ENCODE data around the gene KLF15.

DNA sequence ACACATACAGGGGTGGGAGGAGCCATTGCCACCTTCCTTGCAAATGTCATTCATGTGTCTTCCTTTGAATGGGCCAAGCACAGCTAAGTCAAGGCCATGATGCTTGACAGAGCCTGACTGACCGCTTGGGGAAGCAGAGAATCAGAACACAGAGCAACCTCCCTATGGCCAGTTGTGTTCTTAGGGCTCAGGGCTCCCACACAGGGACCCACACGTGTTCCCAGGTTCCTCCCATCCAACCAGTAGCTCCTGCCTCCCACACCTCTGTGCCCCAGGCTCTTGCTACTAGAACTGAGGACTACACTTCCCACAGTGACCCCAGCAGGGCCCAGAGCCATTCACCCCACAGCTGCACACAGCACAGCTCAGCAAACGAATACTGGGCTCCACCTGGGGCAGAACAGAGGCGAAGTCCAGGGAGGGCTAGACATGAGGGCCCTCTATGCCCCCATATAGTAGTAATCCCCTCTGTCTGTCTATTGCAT, 42.9 kb downstream of the KLF15 start:
- TF ChIP-seq EZH2phosphoT487 (IDR thresholded peaks at IDR 0.05; ENCODE audit: low read depth, severe bottlenecking, unreplicated experiment) (no peak), EZH2 (IDR thresholded peaks at IDR 0.05; ENCODE audit: borderline replicate concordance) (no peak)
- TF ChIP-seq, protein P1, sequence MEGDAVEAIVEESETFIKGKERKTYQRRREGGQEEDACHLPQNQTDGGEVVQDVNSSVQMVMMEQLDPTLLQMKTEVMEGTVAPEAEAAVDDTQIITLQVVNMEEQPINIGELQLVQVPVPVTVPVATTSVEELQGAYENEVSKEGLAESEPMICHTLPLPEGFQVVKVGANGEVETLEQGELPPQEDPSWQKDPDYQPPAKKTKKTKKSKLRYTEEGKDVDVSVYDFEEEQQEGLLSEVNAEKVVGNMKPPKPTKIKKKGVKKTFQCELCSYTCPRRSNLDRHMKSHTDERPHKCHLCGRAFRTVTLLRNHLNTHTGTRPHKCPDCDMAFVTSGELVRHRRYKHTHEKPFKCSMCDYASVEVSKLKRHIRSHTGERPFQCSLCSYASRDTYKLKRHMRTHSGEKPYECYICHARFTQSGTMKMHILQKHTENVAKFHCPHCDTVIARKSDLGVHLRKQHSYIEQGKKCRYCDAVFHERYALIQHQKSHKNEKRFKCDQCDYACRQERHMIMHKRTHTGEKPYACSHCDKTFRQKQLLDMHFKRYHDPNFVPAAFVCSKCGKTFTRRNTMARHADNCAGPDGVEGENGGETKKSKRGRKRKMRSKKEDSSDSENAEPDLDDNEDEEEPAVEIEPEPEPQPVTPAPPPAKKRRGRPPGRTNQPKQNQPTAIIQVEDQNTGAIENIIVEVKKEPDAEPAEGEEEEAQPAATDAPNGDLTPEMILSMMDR (IDR thresholded peaks at IDR 0.05; ENCODE audit: poor library complexity): no peak

Measured in hepatocyte (in vitro differentiated cells).